ENCODE measurements around the gene STARD3. TPM values are rescaled to one million over a fixed set of nuclear protein-coding genes. Genes with fewer than 3 reads are reported as not detected.
"Not testable (repeated sequence)": the region's sequence is repeated elsewhere in the genome, so short reads cannot be mapped to it uniquely, and the experiment has no call there.

STARD3 gene
- polyA plus RNA-seq, 1 experiment: 43.3 TPM

- H3K27me3 ChIP-seq (ENCODE audit: control insufficient read depth, insufficient read depth, low read length): no peaks in the 10 kb centered on the region
- H3K27ac ChIP-seq (ENCODE audit: low read depth, low read length): no peak overlapping the region
- no peaks in the 10 kb centered on the region for H3K9me3 ChIP-seq (ENCODE audit: control insufficient read depth, insufficient read depth, low read length)
- no peak overlapping the region for H3K4me3 ChIP-seq (ENCODE audit: low read depth, low read length)
- ChIA-PET POLR2A (interaction anchor here (0.5 kb wide), 1 partner anchor 35 kb away, joined by 3 read pairs; no protein-coding TSS in a partner anchor), CTCF (interaction anchor here (4.3 kb wide), 1 partner anchor 73 kb away, joined by 15 read pairs; no protein-coding TSS in a partner anchor)
- no peak for DNase-seq (ENCODE audit: low read depth, low spot score)
- TF ChIP-seq CTCF (IDR thresholded peaks at IDR 0.05; ENCODE audit: low read depth, low read length): no peak
Observed at GRCh38 chr17:39694593-39694992, 57.6 kb downstream of the STARD3 start.

- Histone ChIP-seq H3K27me3 (ENCODE audit: control insufficient read depth, insufficient read depth, low read length) (no peaks in the 10 kb centered on the region), H3K4me3 (ENCODE audit: low read depth, low read length) (no peak overlapping the region), H3K27ac (ENCODE audit: low read depth, low read length) (no peak overlapping the region), H3K9me3 (ENCODE audit: control insufficient read depth, insufficient read depth, low read length) (no peaks in the 10 kb centered on the region)
- no peak for DNase-seq (ENCODE audit: low read depth, low spot score)
- POLR2A ChIA-PET: interaction anchor here (0.5 kb wide), 1 partner anchor 35 kb away, joined by 3 read pairs; no protein-coding TSS in a partner anchor
- no peak for TF ChIP-seq CTCF (IDR thresholded peaks at IDR 0.05; ENCODE audit: low read depth, low read length)
- CTCF ChIA-PET: interaction anchor here (4.3 kb wide), 1 partner anchor 73 kb away, joined by 15 read pairs; no protein-coding TSS in a partner anchor
Observed at GRCh38 chr17:39695089-39695474, 58.1 kb downstream of the STARD3 start.

- ChIA-PET POLR2A (no interaction called here), CTCF (interaction anchor here (4.3 kb wide), 1 partner anchor 75 kb away, joined by 15 read pairs; no protein-coding TSS in a partner anchor)
- Histone ChIP-seq H3K27ac (ENCODE audit: low read depth, low read length) (no peak overlapping the region), H3K27me3 (ENCODE audit: control insufficient read depth, insufficient read depth, low read length) (no peaks in the 10 kb centered on the region), H3K4me3 (ENCODE audit: low read depth, low read length) (no peak overlapping the region), H3K9me3 (ENCODE audit: control insufficient read depth, insufficient read depth, low read length) (no peaks in the 10 kb centered on the region)
- no peak for TF ChIP-seq CTCF (IDR thresholded peaks at IDR 0.05; ENCODE audit: low read depth, low read length)
- no peak for DNase-seq (ENCODE audit: low read depth, low spot score)
Observed at GRCh38 chr17:39696731-39697130, 59.8 kb downstream of the STARD3 start.

GRCh38 chr17:39697961-39698360, 61.0 kb downstream of the STARD3 start:
- Histone ChIP-seq H3K27me3 (ENCODE audit: control insufficient read depth, insufficient read depth, low read length) (no peaks in the 10 kb centered on the region), H3K27ac (ENCODE audit: low read depth, low read length) (no peak overlapping the region), H3K9me3 (ENCODE audit: control insufficient read depth, insufficient read depth, low read length) (no peaks in the 10 kb centered on the region), H3K4me3 (ENCODE audit: low read depth, low read length) (no peak overlapping the region)
- CTCF ChIA-PET: interaction anchor here (4.3 kb wide), 1 partner anchor 76 kb away, joined by 15 read pairs; no protein-coding TSS in a partner anchor
- no peak for TF ChIP-seq CTCF (IDR thresholded peaks at IDR 0.05; ENCODE audit: low read depth, low read length)
- POLR2A ChIA-PET: no interaction called here
- DNase-seq (ENCODE audit: low read depth, low spot score): no peak

- H3K9me3 ChIP-seq (ENCODE audit: control insufficient read depth, insufficient read depth, low read length); DNase-seq (ENCODE audit: low read depth, low spot score); H3K27me3 ChIP-seq (ENCODE audit: control insufficient read depth, insufficient read depth, low read length); H3K27ac ChIP-seq (ENCODE audit: low read depth, low read length): not testable (repeated sequence)
- ChIA-PET CTCF (interaction anchor here (1.2 to 3.8 kb wide), 3 partner anchors 23 to 78 kb away, joined by 3 to 15 read pairs (median 4); partner anchors contain the start of gene MIEN1), POLR2A (interaction anchor here (0.7 to 1.8 kb wide), 9 partner anchors 10 to 285 kb away, joined by 3 to 18 read pairs (median 5); partner anchors contain the start of genes MIEN1 and PGAP3)
- peak overlapping the region; percentile 77 for H3K4me3 ChIP-seq (ENCODE audit: low read depth, low read length)
Observed at GRCh38 chr17:39699157-39699817, 62.3 kb downstream of the STARD3 start.

Data from AG04450 (cell line).